Activated naive CD4-positive, alpha-beta T cell treated with anti-CD3 and anti-CD28 coated beads, Interleukin-2, amount 50 U/mL, for 72 hours (primary cell): ENCODE data around the gene ZNF768. TPM values are rescaled to one million over a fixed set of nuclear protein-coding genes. Genes with fewer than 3 reads are reported as not detected.
"Not testable (repeated sequence)": the region's sequence is repeated elsewhere in the genome, so short reads cannot be mapped to it uniquely, and the experiment has no call there.

Experiments
- ATAC-seq, 2 donors: fragments of 150-1000 bp; cut with Tn5 transposase; 2 replicates each; pipeline ENCODE4 v1.10.0; 2021; ENCODE audit warnings: mild to moderate bottlenecking in 2 of 2, moderate library complexity in 2 of 2
- DNase-seq, 2 donors: peaks; one replicate each; pipeline ENCODE4 v3.0.0; 2021 to 2022; ENCODE audit warnings: low spot score in 2 of 2
- H3K27ac Mint-ChIP-seq, 2 donors: one replicate each; pipeline ENCODE4 v1.8.0; 2022; ENCODE audit warnings: mild to moderate bottlenecking in 2 of 2, mixed read lengths in 2 of 2
- H3K36me3 Mint-ChIP-seq, 2 donors: one replicate each; pipeline ENCODE4 v1.8.0; 2022; ENCODE audit warnings: mixed read lengths in 2 of 2
- H3K9me3 Mint-ChIP-seq, 2 donors: one replicate each; pipeline ENCODE4 v1.8.0; 2022; ENCODE audit warnings: mixed read lengths in 2 of 2
- total RNA-seq, 2 donors: library from RNA; stranded (reverse); gene quantifications; one replicate each; pipeline ENCODE4 v1.2.3, GENCODE V29; 2022

ZNF768 gene
- total RNA-seq, 2 donors from 2014 or later = 2.3 to 9.3 TPM

GRCh38 chr16:30503403-30504296 lies 22.7 kb downstream of the ZNF768 start:
- H3K27ac Mint-ChIP-seq = peak overlapping the region; percentile 24 to 70
- H3K36me3 Mint-ChIP-seq = peaks cover 6 to 22% of the 10 kb centered on the region in 2 donors
- ATAC-seq (no peak), DNase-seq (no peak)
- H3K9me3 Mint-ChIP-seq = no peaks in the 10 kb centered on the region

GRCh38 chr16:30499284-30499683 lies 27.1 kb downstream of the ZNF768 start:
- H3K27ac Mint-ChIP-seq = peak overlapping the region in 1 of 2 donors; percentile 47

GRCh38 chr16:30494709-30495108 lies 31.7 kb downstream of the ZNF768 start:
- peaks cover 23 to 42% of the 10 kb centered on the region in 2 donors for H3K36me3 Mint-ChIP-seq
- peak overlapping the region; percentile 57 to 74 for H3K27ac Mint-ChIP-seq
- ATAC-seq = no peak
- no peaks in the 10 kb centered on the region for H3K9me3 Mint-ChIP-seq
- no peak for DNase-seq

More at GRCh38 chr16:30499284-30499683, 27.1 kb downstream of the ZNF768 start:
- Mint-ChIP-seq H3K9me3 (no peaks in the 10 kb centered on the region), H3K36me3 (peaks cover 11 to 33% of the 10 kb centered on the region in 2 donors)
- ATAC-seq = peak; percentile 16 to 43
- DNase-seq = no peak

GRCh38 chr16:30493941-30494488 lies 32.4 kb downstream of the ZNF768 start:
- H3K9me3 Mint-ChIP-seq = no peaks in the 10 kb centered on the region
- no peak for ATAC-seq
- H3K36me3 Mint-ChIP-seq = peaks cover 30 to 44% of the 10 kb centered on the region in 2 donors
- peak overlapping the region; percentile 57 to 74 for H3K27ac Mint-ChIP-seq
- no peak for DNase-seq

GRCh38 chr16:30491744-30492308 lies 34.5 kb downstream of the ZNF768 start:
- ATAC-seq (peak; percentile 54 to 69), DNase-seq (peak in 1 of 2 donors; percentile 24)
- Mint-ChIP-seq H3K9me3 (no peaks in the 10 kb centered on the region), H3K36me3 (peaks cover 40 to 49% of the 10 kb centered on the region in 2 donors), H3K27ac (peak overlapping the region; percentile 57 to 70)

- no peak for ATAC-seq
- H3K27ac Mint-ChIP-seq = peak overlapping the region; percentile 57 to 70
Observed at GRCh38 chr16:30491229-30491628, 35.1 kb downstream of the ZNF768 start.

GRCh38 chr16:30490210-30490609 lies 36.2 kb downstream of the ZNF768 start:
- Mint-ChIP-seq H3K36me3 (peaks cover 50 to 63% of the 10 kb centered on the region in 2 donors), H3K27ac (peak overlapping the region in 1 of 2 donors; percentile 11), H3K9me3 (peaks cover 0 to 4% of the 10 kb centered on the region in 2 donors)
- DNase-seq (no peak), ATAC-seq (no peak)

More at GRCh38 chr16:30491229-30491628, 35.1 kb downstream of the ZNF768 start:
- DNase-seq = no peak
- peaks cover 0 to 4% of the 10 kb centered on the region in 2 donors for H3K9me3 Mint-ChIP-seq
- peaks cover 45 to 54% of the 10 kb centered on the region in 2 donors for H3K36me3 Mint-ChIP-seq

GRCh38 chr16:30488764-30489605 lies 37.4 kb downstream of the ZNF768 start:
- Mint-ChIP-seq H3K36me3 (peaks cover 44 to 58% of the 10 kb centered on the region in 2 donors), H3K9me3 (peaks cover 0 to 4% of the 10 kb centered on the region in 2 donors), H3K27ac (peak overlapping the region; percentile 77 to 79)
- ATAC-seq = no peak
- DNase-seq = no peak

- Mint-ChIP-seq H3K27ac (peak overlapping the region; percentile 58 to 92), H3K36me3 (peaks cover 52% of the 10 kb centered on the region in 2 donors), H3K9me3 (peaks cover 0 to 4% of the 10 kb centered on the region in 2 donors)
- DNase-seq (no peak), ATAC-seq (no peak)
Observed at GRCh38 chr16:30485818-30486436, 40.4 kb downstream of the ZNF768 start.

- no peak for ATAC-seq
- Mint-ChIP-seq H3K9me3 (peaks cover 0 to 4% of the 10 kb centered on the region in 2 donors), H3K27ac (peak overlapping the region; percentile 58 to 92)
Observed at GRCh38 chr16:30484887-30485286, 41.5 kb downstream of the ZNF768 start.

GRCh38 chr16:30482366-30482765 lies 44.0 kb downstream of the ZNF768 start:
- H3K36me3 Mint-ChIP-seq = peaks cover 41 to 47% of the 10 kb centered on the region in 2 donors
- H3K27ac Mint-ChIP-seq = peak overlapping the region in 1 of 2 donors; percentile 58
- ATAC-seq (no peak), DNase-seq (no peak)
- H3K9me3 Mint-ChIP-seq = peaks cover 0 to 4% of the 10 kb centered on the region in 2 donors

More at GRCh38 chr16:30484887-30485286, 41.5 kb downstream of the ZNF768 start:
- H3K36me3 Mint-ChIP-seq = peaks cover 52 to 53% of the 10 kb centered on the region in 2 donors
- no peak for DNase-seq

GRCh38 chr16:30481381-30481780 lies 45.0 kb downstream of the ZNF768 start:
- peak overlapping the region in 1 of 2 donors; percentile 77 for H3K27ac Mint-ChIP-seq
- no peak for ATAC-seq
- no peak for DNase-seq
- peaks cover 0 to 2% of the 10 kb centered on the region in 2 donors for H3K9me3 Mint-ChIP-seq
- peaks cover 45 to 53% of the 10 kb centered on the region in 2 donors for H3K36me3 Mint-ChIP-seq

- no peak overlapping the region for H3K27ac Mint-ChIP-seq
- H3K9me3 Mint-ChIP-seq = no peaks in the 10 kb centered on the region
- ATAC-seq = no peak
- H3K36me3 Mint-ChIP-seq = peaks cover 52 to 59% of the 10 kb centered on the region in 2 donors
- DNase-seq = no peak
Observed at GRCh38 chr16:30478766-30479478, 47.4 kb downstream of the ZNF768 start.

GRCh38 chr16:30477773-30478172 lies 48.6 kb downstream of the ZNF768 start:
- DNase-seq, ATAC-seq, H3K9me3 Mint-ChIP-seq: not testable (repeated sequence)
- Mint-ChIP-seq H3K36me3 (peaks cover 54 to 70% of the 10 kb centered on the region in 2 donors), H3K27ac (peak overlapping the region; percentile 40 to 72)

- peak overlapping the region; percentile 40 to 72 for H3K27ac Mint-ChIP-seq
- no peaks in the 10 kb centered on the region for H3K9me3 Mint-ChIP-seq
- ATAC-seq (no peak), DNase-seq (no peak)
- H3K36me3 Mint-ChIP-seq = peaks cover 55 to 74% of the 10 kb centered on the region in 2 donors
Observed at GRCh38 chr16:30476991-30477390, 49.4 kb downstream of the ZNF768 start.
